GM12874 (cell line): ENCODE results near the gene TWSG1.

Experiments used
- TF ChIP-seq, protein P1 (sequence below): IDR thresholded peaks from 2 replicates; pipeline ENCODE4 v1.5.1; 2011; ENCODE audit warnings: low read depth, mild to moderate bottlenecking, control low read depth, low read length, moderate library complexity; ENCODE audit not compliant: insufficient read depth

TWSG1 gene

DNA sequence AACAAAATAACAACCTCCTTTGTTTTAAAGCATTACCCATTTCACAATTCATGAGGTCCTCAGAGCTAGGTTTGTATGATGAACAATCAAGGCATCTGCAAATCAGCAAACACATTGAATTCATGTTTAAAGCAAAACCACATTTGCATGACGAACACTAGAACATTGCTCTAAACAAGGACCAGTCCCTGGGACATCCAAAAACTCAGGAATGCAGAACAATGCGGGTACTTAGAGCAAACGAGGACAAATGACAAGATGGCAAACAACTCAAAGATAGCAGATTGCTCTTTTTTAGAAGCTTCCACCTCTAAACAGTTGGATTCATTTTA lies 95.1 kb downstream of the TWSG1 start:
- TF ChIP-seq, protein P1, sequence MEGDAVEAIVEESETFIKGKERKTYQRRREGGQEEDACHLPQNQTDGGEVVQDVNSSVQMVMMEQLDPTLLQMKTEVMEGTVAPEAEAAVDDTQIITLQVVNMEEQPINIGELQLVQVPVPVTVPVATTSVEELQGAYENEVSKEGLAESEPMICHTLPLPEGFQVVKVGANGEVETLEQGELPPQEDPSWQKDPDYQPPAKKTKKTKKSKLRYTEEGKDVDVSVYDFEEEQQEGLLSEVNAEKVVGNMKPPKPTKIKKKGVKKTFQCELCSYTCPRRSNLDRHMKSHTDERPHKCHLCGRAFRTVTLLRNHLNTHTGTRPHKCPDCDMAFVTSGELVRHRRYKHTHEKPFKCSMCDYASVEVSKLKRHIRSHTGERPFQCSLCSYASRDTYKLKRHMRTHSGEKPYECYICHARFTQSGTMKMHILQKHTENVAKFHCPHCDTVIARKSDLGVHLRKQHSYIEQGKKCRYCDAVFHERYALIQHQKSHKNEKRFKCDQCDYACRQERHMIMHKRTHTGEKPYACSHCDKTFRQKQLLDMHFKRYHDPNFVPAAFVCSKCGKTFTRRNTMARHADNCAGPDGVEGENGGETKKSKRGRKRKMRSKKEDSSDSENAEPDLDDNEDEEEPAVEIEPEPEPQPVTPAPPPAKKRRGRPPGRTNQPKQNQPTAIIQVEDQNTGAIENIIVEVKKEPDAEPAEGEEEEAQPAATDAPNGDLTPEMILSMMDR, result no peak

DNA sequence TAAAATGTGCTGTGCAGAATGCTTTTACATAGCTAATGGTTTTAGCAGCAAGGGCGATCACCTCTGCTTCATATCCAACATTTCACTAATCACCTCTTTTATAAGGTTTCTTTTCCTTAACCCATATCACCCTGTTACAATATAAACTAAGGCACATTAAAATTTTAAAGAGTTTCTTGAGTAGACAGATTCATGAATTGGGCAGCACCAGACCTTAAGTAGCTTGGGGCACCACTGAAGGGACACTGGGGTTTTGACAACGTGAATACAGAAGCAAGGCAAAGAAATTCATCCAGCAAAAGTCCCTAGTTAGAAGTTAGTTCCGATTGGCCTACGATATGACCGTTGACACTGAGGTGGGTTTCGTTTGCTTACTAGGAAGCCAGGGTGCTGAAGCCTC lies 96.7 kb downstream of the TWSG1 start:
- TF ChIP-seq, protein P1, result no peak

DNA sequence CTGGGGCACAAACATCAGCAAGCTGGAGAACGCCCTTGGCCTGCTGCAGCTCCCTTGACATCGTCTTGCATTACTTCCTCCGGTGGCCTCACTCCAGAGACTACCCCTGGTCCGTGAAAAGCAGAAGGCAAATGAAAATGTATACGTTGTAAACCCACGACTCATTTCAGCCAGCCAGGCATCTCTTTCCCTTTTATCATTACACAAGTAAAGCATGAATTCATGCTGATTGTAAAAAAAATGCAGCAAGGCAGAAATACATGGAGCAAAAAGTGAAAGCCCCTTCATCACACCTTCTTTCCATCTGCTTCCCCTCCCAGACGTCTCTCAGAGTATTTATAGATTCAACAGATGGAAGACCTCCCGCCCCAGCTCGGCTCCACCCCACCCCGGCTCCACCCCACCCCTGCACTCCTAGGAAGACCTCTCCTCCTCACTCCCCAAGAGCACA lies 99.1 kb downstream of the TWSG1 start:
- TF ChIP-seq, protein P1, result no peak

DNA sequence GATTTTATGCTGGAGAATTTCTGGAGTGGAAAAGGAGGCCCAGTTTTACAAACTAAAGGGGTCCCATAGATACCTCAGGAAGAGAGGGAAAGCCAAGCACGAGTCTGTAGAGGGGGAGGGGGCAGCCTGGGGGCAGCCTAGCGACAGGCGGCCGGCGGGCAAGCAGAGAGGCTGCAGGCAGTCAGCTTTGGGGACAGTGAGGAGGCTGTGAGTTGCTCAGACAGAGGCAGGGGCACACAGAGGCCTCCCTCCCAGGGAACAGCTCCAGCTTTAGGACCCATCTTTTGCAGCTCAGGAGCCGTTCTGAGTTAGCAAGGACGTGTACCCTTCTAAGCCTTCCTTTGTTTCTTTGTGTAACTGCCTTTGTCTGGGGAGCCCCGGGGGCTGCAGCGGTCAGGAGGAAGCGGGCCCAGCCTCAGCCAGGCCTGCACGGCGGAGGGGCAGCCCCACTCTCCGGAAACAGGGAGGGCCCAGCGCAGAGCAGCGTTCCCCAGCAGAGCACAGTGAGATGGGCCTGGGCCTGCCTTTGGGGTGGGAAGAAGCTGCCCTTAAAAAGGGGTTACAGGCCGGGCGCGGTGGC lies 99.6 kb downstream of the TWSG1 start:
- TF ChIP-seq, protein P1, result no peak

DNA sequence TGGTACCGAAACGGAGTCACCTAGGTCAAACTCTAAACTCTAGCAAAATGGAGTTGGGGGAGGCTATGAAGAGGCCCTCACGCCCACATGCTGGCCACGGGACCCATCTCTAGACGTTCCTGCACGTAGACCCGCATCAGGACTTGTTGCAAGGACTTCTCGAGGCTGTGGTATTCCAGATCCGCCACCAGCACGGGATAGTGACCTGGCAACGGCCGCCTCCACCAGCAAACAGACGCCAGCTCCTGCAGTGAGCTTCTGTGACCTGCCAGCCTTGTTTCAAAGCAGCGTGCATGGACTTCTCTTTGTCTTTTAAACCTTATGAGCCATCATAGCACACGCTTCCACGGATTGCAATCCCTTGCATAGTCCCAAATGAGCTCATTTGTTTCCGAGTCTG lies 100.5 kb downstream of the TWSG1 start:
- TF ChIP-seq, protein P1, result no peak

DNA sequence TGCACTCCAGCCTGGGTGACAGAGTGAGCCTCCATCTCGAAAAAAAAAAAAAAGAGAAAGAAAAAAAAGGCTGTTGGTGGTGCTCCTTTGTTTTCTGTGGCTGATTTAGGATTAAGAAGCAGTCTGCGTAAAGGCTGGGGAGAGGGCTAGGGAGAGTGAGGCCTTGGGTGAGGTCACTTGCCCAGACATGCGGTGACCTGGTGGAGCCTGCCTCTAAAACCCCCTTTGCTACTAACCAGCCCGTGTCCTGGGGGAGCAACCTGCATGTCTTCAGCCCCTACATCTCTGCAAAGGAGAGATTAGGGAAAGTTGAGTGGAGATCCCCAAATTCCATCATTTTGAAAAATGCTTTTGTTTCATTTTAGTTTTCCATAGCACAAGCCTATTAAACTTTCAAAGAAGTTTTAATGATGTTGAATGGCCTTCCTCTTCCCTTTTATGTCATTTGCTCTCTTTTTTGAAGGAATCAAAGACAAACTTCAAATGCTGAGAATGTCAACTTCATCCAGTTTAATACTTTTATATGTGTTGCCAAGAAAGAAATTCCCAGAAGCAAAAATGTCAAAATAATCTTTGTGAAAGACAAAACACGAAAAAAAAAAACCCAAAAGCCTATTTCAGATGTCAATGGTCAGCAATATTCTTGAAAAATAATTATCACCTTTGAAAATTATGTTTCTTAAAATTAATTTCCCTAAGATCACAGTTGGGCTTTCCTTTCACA lies 101.8 kb downstream of the TWSG1 start:
- TF ChIP-seq, protein P1, result no peak

DNA sequence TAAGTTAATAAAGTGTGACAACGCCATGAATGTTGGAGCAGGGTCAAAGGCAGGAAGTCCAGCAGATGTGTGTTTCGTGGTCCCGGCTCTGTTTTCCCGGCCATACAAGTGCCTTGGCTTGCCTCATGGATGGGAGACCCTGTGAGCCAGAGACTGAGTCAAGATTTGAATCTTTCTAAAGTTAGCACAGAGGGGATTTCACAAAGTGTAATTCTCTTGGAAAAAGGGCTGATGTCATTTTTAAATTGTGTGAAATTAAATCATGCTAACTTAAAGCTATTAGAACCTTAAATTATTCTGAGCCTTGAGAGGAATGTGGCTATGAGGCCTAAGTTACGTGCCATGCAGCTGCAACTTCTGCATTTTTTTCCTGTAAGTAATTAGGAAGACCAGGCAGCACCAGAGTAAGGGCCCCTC lies 102.5 kb downstream of the TWSG1 start:
- TF ChIP-seq, protein P1, result no peak
